Measurements from ENCODE around the gene RLF.

RLF gene

DNA sequence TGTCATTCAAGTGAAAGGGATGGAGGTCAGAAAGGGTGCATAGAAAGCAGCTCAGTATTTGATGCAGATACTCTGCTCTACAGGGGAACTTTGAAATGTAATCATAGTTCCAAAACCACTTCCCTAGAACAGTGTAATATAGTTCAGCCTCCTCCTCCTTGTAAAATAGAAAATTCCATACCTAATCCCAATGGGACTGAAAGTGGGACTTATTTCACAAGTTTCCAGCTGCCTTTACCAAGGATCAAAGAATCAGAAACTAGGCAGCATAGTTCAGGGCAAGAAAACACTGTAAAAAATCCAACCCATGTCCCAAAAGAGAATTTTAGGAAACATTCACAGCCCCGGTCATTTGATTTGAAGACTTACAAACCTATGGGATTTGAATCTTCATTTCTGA lies 78.4 kb downstream of the RLF start:
- H3K4me2 ChIP-seq (ENCODE audit: insufficient read depth, low read length, poor library complexity, severe bottlenecking), result no peak overlapping the region
- no peaks in the 10 kb centered on the region for H3K27me3 ChIP-seq (ENCODE audit: control insufficient read depth in 3 of 3, insufficient read depth in 3 of 3, low read depth in 1 of 3, low read length in 3 of 3)
- WGBS, 2 donors (ENCODE audit: extremely low coverage in 2 of 2, insufficient read length in 2 of 2, insufficient replicate concordance in 1 of 2), result no CpG with 5 or more reads among the region's 1 CpG
- no peaks in the 10 kb centered on the region for H3K4me1 ChIP-seq (ENCODE audit: control insufficient read depth in 2 of 2, insufficient read depth in 1 of 2, low read depth in 1 of 2, low read length in 2 of 2)
- H3K9ac ChIP-seq (ENCODE audit: low read depth, low read length, poor library complexity), result no peak overlapping the region
- H2BK5ac ChIP-seq (ENCODE audit: low read length), result no peak overlapping the region
- no peak overlapping the region for H2BK120ac ChIP-seq (ENCODE audit: low read depth, low read length)
- no peak overlapping the region for H3K14ac ChIP-seq (ENCODE audit: low read length)
- H2BK12ac ChIP-seq (ENCODE audit: low read length), result no peak overlapping the region
- no peaks in the 10 kb centered on the region for H3K79me1 ChIP-seq (ENCODE audit: low read depth, low read length)
- no peak overlapping the region for H4K91ac ChIP-seq (ENCODE audit: low read depth, low read length, poor library complexity)
- H3K9me3 ChIP-seq (replicated peaks in 1 of 2; ENCODE audit: control insufficient read depth in 2 of 2, insufficient read depth in 1 of 2, low read depth in 1 of 2, low read length in 2 of 2), result no peaks in the 10 kb centered on the region
- DNase-seq (ENCODE audit: low spot score), result no peak
- H2BK15ac ChIP-seq (ENCODE audit: low read length), result no peak overlapping the region
- H2AFZ ChIP-seq (ENCODE audit: low read length), result no peak overlapping the region
- H3K27ac ChIP-seq (replicated peaks; ENCODE audit: low read length), result no peak overlapping the region
- H4K8ac ChIP-seq (ENCODE audit: low read depth, low read length), result no peak overlapping the region
- H3K18ac ChIP-seq (ENCODE audit: low read length), result no peak overlapping the region
- H3K36me3 ChIP-seq (replicated peaks in 1 of 2; ENCODE audit: control insufficient read depth in 2 of 2, insufficient read depth in 2 of 2, low read length in 2 of 2), result peaks cover 19 to 60% of the 10 kb centered on the region in 2 donors
- no peak overlapping the region for H3K4ac ChIP-seq (ENCODE audit: low read length)
- H3K4me3 ChIP-seq (ENCODE audit: low read length in 2 of 2), result no peak overlapping the region
- no peak overlapping the region for H2AK5ac ChIP-seq (ENCODE audit: low read depth, low read length)
- no peak overlapping the region for H3K23ac ChIP-seq (ENCODE audit: low read depth, low read length, poor library complexity)

- H3K14ac ChIP-seq (ENCODE audit: low read length), result no peak overlapping the region
- H4K91ac ChIP-seq (ENCODE audit: low read depth, low read length, poor library complexity), result no peak overlapping the region
- H3K18ac ChIP-seq (ENCODE audit: low read length), result no peak overlapping the region
- no CpG with 5 or more reads among the region's 2 CpGs for WGBS, 2 donors (ENCODE audit: extremely low coverage in 2 of 2, insufficient read length in 2 of 2, insufficient replicate concordance in 1 of 2)
- H3K23ac ChIP-seq (ENCODE audit: low read depth, low read length, poor library complexity), result no peak overlapping the region
- DNase-seq (ENCODE audit: low spot score), result no peak
- no peak overlapping the region for H3K27ac ChIP-seq (replicated peaks; ENCODE audit: low read length)
- H2AK5ac ChIP-seq (ENCODE audit: low read depth, low read length), result no peak overlapping the region
- H3K4me3 ChIP-seq (ENCODE audit: low read length in 2 of 2), result no peak overlapping the region
- H4K8ac ChIP-seq (ENCODE audit: low read depth, low read length), result no peak overlapping the region
- H3K36me3 ChIP-seq (replicated peaks in 1 of 2; ENCODE audit: control insufficient read depth in 2 of 2, insufficient read depth in 2 of 2, low read length in 2 of 2), result peaks cover 19 to 53% of the 10 kb centered on the region in 2 donors
- no peak overlapping the region for H2BK120ac ChIP-seq (ENCODE audit: low read depth, low read length)
- H2AFZ ChIP-seq (ENCODE audit: low read length), result no peak overlapping the region
- H2BK12ac ChIP-seq (ENCODE audit: low read length), result no peak overlapping the region
- H3K27me3 ChIP-seq (ENCODE audit: control insufficient read depth in 3 of 3, insufficient read depth in 3 of 3, low read depth in 1 of 3, low read length in 3 of 3), result no peaks in the 10 kb centered on the region
- no peak overlapping the region for H2BK5ac ChIP-seq (ENCODE audit: low read length)
- no peak overlapping the region for H3K4me2 ChIP-seq (ENCODE audit: insufficient read depth, low read length, poor library complexity, severe bottlenecking)
- no peaks in the 10 kb centered on the region for H3K9me3 ChIP-seq (replicated peaks in 1 of 2; ENCODE audit: control insufficient read depth in 2 of 2, insufficient read depth in 1 of 2, low read depth in 1 of 2, low read length in 2 of 2)
- H3K4me1 ChIP-seq (ENCODE audit: control insufficient read depth in 2 of 2, insufficient read depth in 1 of 2, low read depth in 1 of 2, low read length in 2 of 2), result no peaks in the 10 kb centered on the region
- H2BK15ac ChIP-seq (ENCODE audit: low read length), result no peak overlapping the region
- no peaks in the 10 kb centered on the region for H3K79me1 ChIP-seq (ENCODE audit: low read depth, low read length)
- H3K9ac ChIP-seq (ENCODE audit: low read depth, low read length, poor library complexity), result no peak overlapping the region
- no peak overlapping the region for H3K4ac ChIP-seq (ENCODE audit: low read length)
These were observed 79.2 kb downstream of the RLF start for GRCh38 chr1:40240390-40240789.

GRCh38 chr1:40241362-40241761 lies 80.2 kb downstream of the RLF start:
- H3K27ac ChIP-seq (replicated peaks; ENCODE audit: low read length), result no peak overlapping the region
- DNase-seq (ENCODE audit: low spot score), result no peak
- no peak overlapping the region for H3K18ac ChIP-seq (ENCODE audit: low read length)
- H3K4me3 ChIP-seq (ENCODE audit: low read length in 2 of 2), result no peak overlapping the region
- H3K4me1 ChIP-seq (ENCODE audit: control insufficient read depth in 2 of 2, insufficient read depth in 1 of 2, low read depth in 1 of 2, low read length in 2 of 2), result no peaks in the 10 kb centered on the region
- H2BK5ac ChIP-seq (ENCODE audit: low read length), result no peak overlapping the region
- H3K9ac ChIP-seq (ENCODE audit: low read depth, low read length, poor library complexity), result no peak overlapping the region
- H2AK5ac ChIP-seq (ENCODE audit: low read depth, low read length), result no peak overlapping the region
- no peak overlapping the region for H2BK15ac ChIP-seq (ENCODE audit: low read length)
- no peak overlapping the region for H2AFZ ChIP-seq (ENCODE audit: low read length)
- no peak overlapping the region for H4K8ac ChIP-seq (ENCODE audit: low read depth, low read length)
- no peak overlapping the region for H3K4ac ChIP-seq (ENCODE audit: low read length)
- H3K4me2 ChIP-seq (ENCODE audit: insufficient read depth, low read length, poor library complexity, severe bottlenecking), result no peak overlapping the region
- H3K79me1 ChIP-seq (ENCODE audit: low read depth, low read length), result no peaks in the 10 kb centered on the region
- WGBS, 2 donors (ENCODE audit: extremely low coverage in 2 of 2, insufficient read length in 2 of 2, insufficient replicate concordance in 1 of 2), result no CpG with 5 or more reads among the region's 1 CpG
- no peaks in the 10 kb centered on the region for H3K9me3 ChIP-seq (replicated peaks in 1 of 2; ENCODE audit: control insufficient read depth in 2 of 2, insufficient read depth in 1 of 2, low read depth in 1 of 2, low read length in 2 of 2)
- H2BK120ac ChIP-seq (ENCODE audit: low read depth, low read length), result no peak overlapping the region
- no peak overlapping the region for H2BK12ac ChIP-seq (ENCODE audit: low read length)
- no peaks in the 10 kb centered on the region for H3K27me3 ChIP-seq (ENCODE audit: control insufficient read depth in 3 of 3, insufficient read depth in 3 of 3, low read depth in 1 of 3, low read length in 3 of 3)
- no peak overlapping the region for H3K14ac ChIP-seq (ENCODE audit: low read length)
- H4K91ac ChIP-seq (ENCODE audit: low read depth, low read length, poor library complexity), result no peak overlapping the region
- no peak overlapping the region for H3K23ac ChIP-seq (ENCODE audit: low read depth, low read length, poor library complexity)
- H3K36me3 ChIP-seq (replicated peaks in 1 of 2; ENCODE audit: control insufficient read depth in 2 of 2, insufficient read depth in 2 of 2, low read length in 2 of 2), result peaks cover 18 to 43% of the 10 kb centered on the region in 2 donors

DNA sequence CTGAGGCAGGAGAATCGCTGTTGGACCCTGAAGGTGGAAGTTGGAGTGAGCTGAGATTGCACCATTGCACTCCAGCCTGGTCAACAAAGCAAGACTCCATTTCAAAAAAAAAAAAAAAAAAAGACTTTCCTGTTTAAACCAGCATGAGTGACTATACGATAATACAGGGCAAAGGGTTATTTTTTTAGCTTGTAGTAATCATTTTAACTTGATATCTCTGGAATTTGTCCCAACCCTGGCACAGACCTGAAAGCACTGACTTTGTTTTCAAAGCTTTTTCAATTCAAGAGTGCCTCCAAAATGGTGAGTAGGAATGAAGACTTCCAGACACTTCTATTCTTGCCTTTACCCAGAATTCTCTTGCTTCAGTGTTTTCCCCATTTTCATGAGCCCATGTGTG lies 82.2 kb downstream of the RLF start:
- H2AK5ac ChIP-seq (ENCODE audit: low read depth, low read length), result no peak overlapping the region
- no peaks in the 10 kb centered on the region for H3K79me1 ChIP-seq (ENCODE audit: low read depth, low read length)
- H3K36me3 ChIP-seq (replicated peaks in 1 of 2; ENCODE audit: control insufficient read depth in 2 of 2, insufficient read depth in 2 of 2, low read length in 2 of 2), result peaks cover 6 to 23% of the 10 kb centered on the region in 2 donors
- DNase-seq (ENCODE audit: low spot score), result no peak
- H4K8ac ChIP-seq (ENCODE audit: low read depth, low read length), result no peak overlapping the region
- no peak overlapping the region for H2BK5ac ChIP-seq (ENCODE audit: low read length)
- H4K91ac ChIP-seq (ENCODE audit: low read depth, low read length, poor library complexity), result no peak overlapping the region
- H2BK15ac ChIP-seq (ENCODE audit: low read length), result no peak overlapping the region
- no peak overlapping the region for H3K18ac ChIP-seq (ENCODE audit: low read length)
- H3K27ac ChIP-seq (replicated peaks; ENCODE audit: low read length), result no peak overlapping the region
- H3K4me2 ChIP-seq (ENCODE audit: insufficient read depth, low read length, poor library complexity, severe bottlenecking), result no peak overlapping the region
- H3K9ac ChIP-seq (ENCODE audit: low read depth, low read length, poor library complexity), result no peak overlapping the region
- no peak overlapping the region for H3K14ac ChIP-seq (ENCODE audit: low read length)
- H2BK12ac ChIP-seq (ENCODE audit: low read length), result no peak overlapping the region
- no peak overlapping the region for H2AFZ ChIP-seq (ENCODE audit: low read length)
- H2BK120ac ChIP-seq (ENCODE audit: low read depth, low read length), result no peak overlapping the region
- no peaks in the 10 kb centered on the region for H3K4me1 ChIP-seq (ENCODE audit: control insufficient read depth in 2 of 2, insufficient read depth in 1 of 2, low read depth in 1 of 2, low read length in 2 of 2)
- no peak overlapping the region for H3K4me3 ChIP-seq (ENCODE audit: low read length in 2 of 2)
- no CpG with 5 or more reads among the region's 2 CpGs for WGBS, 2 donors (ENCODE audit: extremely low coverage in 2 of 2, insufficient read length in 2 of 2, insufficient replicate concordance in 1 of 2)
- H3K4ac ChIP-seq (ENCODE audit: low read length), result no peak overlapping the region
- no peaks in the 10 kb centered on the region for H3K27me3 ChIP-seq (ENCODE audit: control insufficient read depth in 3 of 3, insufficient read depth in 3 of 3, low read depth in 1 of 3, low read length in 3 of 3)
- H3K23ac ChIP-seq (ENCODE audit: low read depth, low read length, poor library complexity), result no peak overlapping the region
- H3K9me3 ChIP-seq (replicated peaks in 1 of 2; ENCODE audit: control insufficient read depth in 2 of 2, insufficient read depth in 1 of 2, low read depth in 1 of 2, low read length in 2 of 2), result no peaks in the 10 kb centered on the region

Measured in neuronal stem cell (in vitro differentiated cells).